Neural cell (in vitro differentiated cells): ENCODE results near the gene BABAM2. TPM values are rescaled to one million over a fixed set of nuclear protein-coding genes. Genes with fewer than 3 reads are reported as not detected.

Experiments
- H2AFZ ChIP-seq: fragments of 200-600, 300-800 bp; sonication (generic), shearing (Covaris generic); 2 replicates; pipeline ENCODE4 v1.6.0; 2014; ENCODE audit warnings: low read depth, mild to moderate bottlenecking, antibody characterized with exemption, low read length, moderate library complexity
- H3F3A ChIP-seq: fragments of 200-600 bp; shearing (Covaris generic); 2 replicates; pipeline ENCODE4 v1.6.1; 2016; ENCODE audit warnings: mild to moderate bottlenecking, moderate library complexity, mixed read lengths, antibody characterized with exemption, low read length; ENCODE audit not compliant: insufficient read depth, poor library complexity, severe bottlenecking
- H3K27ac ChIP-seq: fragments of 200-600, 300-800 bp; sonication (generic), shearing (Covaris generic); 2 replicates; pipeline ENCODE4 v1.5.1; 2014; ENCODE audit warnings: mild to moderate bottlenecking, low read length, moderate library complexity
- H3K27me3 ChIP-seq: fragments of 300-800, 200-600 bp; sonication (generic), shearing (Covaris generic); 2 replicates; pipeline ENCODE4 v1.6.0; 2014; ENCODE audit warnings: mild to moderate bottlenecking, low read depth, low read length, moderate library complexity; ENCODE audit not compliant: insufficient read depth
- H3K36me3 ChIP-seq: fragments of 300-800, 200-600 bp; sonication (generic), shearing (Covaris generic); 2 replicates; pipeline ENCODE4 v1.5.1; 2014; ENCODE audit warnings: mild to moderate bottlenecking, antibody characterized with exemption, low read length, moderate library complexity; ENCODE audit not compliant: insufficient read depth
- H3K4me2 ChIP-seq: fragments of 300-800, 200-600 bp; sonication (generic), shearing (Covaris generic); 2 replicates; pipeline ENCODE4 v1.6.0; 2014; ENCODE audit warnings: mild to moderate bottlenecking, low read length
- H3K4me3 ChIP-seq: fragments of 300-800, 200-600 bp; sonication (generic), shearing (Covaris generic); 2 replicates; pipeline ENCODE4 v1.5.1; 2014; ENCODE audit warnings: mild to moderate bottlenecking, low read length, moderate library complexity
- H3K79me2 ChIP-seq: fragments of 200-600 bp; shearing (Covaris generic); replicated peaks from 2 replicates; pipeline ENCODE4 v1.6.0; 2014; ENCODE audit warnings: mild to moderate bottlenecking, low read length, moderate library complexity; ENCODE audit not compliant: insufficient read depth
- H3K9ac ChIP-seq: fragments of 300-800, 200-600 bp; sonication (generic), shearing (Covaris generic); 2 replicates; pipeline ENCODE4 v1.6.1; 2016; ENCODE audit warnings: mild to moderate bottlenecking, low read length, mixed read lengths
- H3K9me2 ChIP-seq: fragments of 200-600 bp; shearing (Covaris generic); 2 replicates; pipeline ENCODE4 v1.6.1; 2016; ENCODE audit warnings: mild to moderate bottlenecking, low read length, mixed read lengths; ENCODE audit not compliant: insufficient read depth
- H3K9me3 ChIP-seq: fragments of 200-600, 300-800 bp; sonication (generic), shearing (Covaris generic); 2 replicates; pipeline ENCODE4 v1.6.1; 2016; ENCODE audit warnings: mild to moderate bottlenecking, mixed run types, low read length, moderate library complexity, mixed read lengths
- H4K20me1 ChIP-seq: fragments of 200-600 bp; shearing (Covaris generic); 2 replicates; pipeline ENCODE4 v1.6.1; 2016; ENCODE audit warnings: mild to moderate bottlenecking, mixed run types; ENCODE audit not compliant: insufficient read depth
- CTCF ChIP-seq: fragments of 450-650 bp; IDR thresholded peaks from 2 replicates; pipeline ENCODE4 v1.5.1; 2014; ENCODE audit warnings: antibody characterized with exemption, mild to moderate bottlenecking, moderate library complexity; ENCODE audit not compliant: poor library complexity, severe bottlenecking
- EP300 ChIP-seq: fragments of 450-650 bp; conservative IDR thresholded peaks from 2 replicates; pipeline ENCODE4 v1.6.1; 2014; ENCODE audit warnings: antibody characterized with exemption, mild to moderate bottlenecking, moderate library complexity; ENCODE audit not compliant: poor library complexity, severe bottlenecking
- EZH2 ChIP-seq: fragments of 200-600, 300-800 bp; shearing (Covaris generic), sonication (generic); IDR thresholded peaks from 2 replicates; pipeline ENCODE4 v1.6.1; 2014; ENCODE audit warnings: antibody characterized with exemption, low read length, borderline replicate concordance, mild to moderate bottlenecking; ENCODE audit not compliant: insufficient read depth, poor library complexity, severe bottlenecking
- MXI1 ChIP-seq: fragments of 450-650 bp; conservative IDR thresholded peaks from 2 replicates; pipeline ENCODE4 v1.6.1; 2014; ENCODE audit warnings: antibody characterized with exemption, mild to moderate bottlenecking; ENCODE audit not compliant: poor library complexity, severe bottlenecking
- POLR2AphosphoS5 ChIP-seq: IDR thresholded peaks from 2 replicates; pipeline ENCODE4 v1.6.1; 2012
- RAD21 ChIP-seq: fragments of 450-650 bp; conservative IDR thresholded peaks from 2 replicates; pipeline ENCODE4 v1.6.1; 2014; ENCODE audit warnings: antibody characterized with exemption, mild to moderate bottlenecking, moderate library complexity
- REST ChIP-seq: IDR thresholded peaks from 2 replicates; pipeline ENCODE4 v1.6.1; 2012; ENCODE audit warnings: borderline replicate concordance
- SMC3 ChIP-seq: fragments of 450-650 bp; conservative IDR thresholded peaks from 2 replicates; pipeline ENCODE4 v1.6.1; 2014; ENCODE audit warnings: antibody characterized with exemption, mild to moderate bottlenecking, moderate library complexity; ENCODE audit not compliant: poor library complexity
- TAF1 ChIP-seq: IDR thresholded peaks from 2 replicates; pipeline ENCODE4 v1.6.1; 2012; ENCODE audit warnings: low read depth
- polyA plus RNA-seq: library from polyadenylated mRNA; depleted of rRNA; stranded (reverse); fragments of >200 nt; gene quantifications from 2 replicates; pipeline ENCODE4 v1.2.3, GENCODE V29; 2014

BABAM2 gene
- polyA plus RNA-seq, 1 donor from 2014 or later, result 15.3 TPM

DNA sequence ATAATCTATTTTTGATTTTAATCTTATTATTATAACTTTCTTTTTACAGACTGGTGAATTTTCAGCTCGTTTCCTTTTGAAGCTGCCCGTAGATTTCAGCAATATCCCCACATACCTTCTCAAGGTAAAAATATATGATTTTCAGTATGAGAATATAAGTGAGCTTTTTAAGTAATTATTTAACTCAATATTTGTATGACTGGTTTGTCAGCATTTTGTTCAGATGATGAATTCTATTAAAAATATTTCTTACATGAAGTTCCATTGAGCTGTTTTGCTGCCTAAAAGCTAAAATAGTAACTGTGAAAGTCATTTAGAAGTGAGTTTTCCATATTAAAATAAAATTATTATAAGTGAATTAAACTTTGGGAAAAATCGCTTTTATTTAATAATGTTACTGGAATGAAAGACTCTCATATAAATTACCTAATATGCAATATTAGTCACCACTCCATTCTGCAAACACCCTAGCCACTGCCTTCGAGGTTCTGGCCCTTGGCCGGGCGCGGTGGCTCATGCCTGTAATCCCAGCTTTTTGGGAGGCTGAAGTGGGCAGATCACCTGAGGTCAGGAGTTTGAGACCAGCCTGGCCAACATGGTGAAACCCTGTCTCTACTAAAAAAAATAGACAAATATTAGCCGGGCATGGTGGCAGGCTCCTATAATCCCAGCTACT lies 155.3 kb downstream of the BABAM2 start:
- Histone ChIP-seq H3K36me3 (no peaks in the 10 kb centered on the region), H3K27me3 (no peaks in the 10 kb centered on the region), H3K4me2 (no peak overlapping the region), H4K20me1 (no peaks in the 10 kb centered on the region), H3K9ac (no peak overlapping the region), H2AFZ (no peak overlapping the region), H3K27ac (no peak overlapping the region), H3K9me3 (no peaks in the 10 kb centered on the region), H3K79me2 (no peaks in the 10 kb centered on the region), H3F3A (no peaks in the 10 kb centered on the region), H3K9me2 (no peaks in the 10 kb centered on the region), H3K4me3 (no peak overlapping the region)
- no peak for TF ChIP-seq TAF1
- TF ChIP-seq EZH2, result no peak
- no peak for TF ChIP-seq REST
- TF ChIP-seq EP300, result no peak
- TF ChIP-seq POLR2AphosphoS5, result no peak
- no peak for TF ChIP-seq RAD21
- no peak for TF ChIP-seq SMC3
- no peak for TF ChIP-seq MXI1
- TF ChIP-seq CTCF, result no peak

DNA sequence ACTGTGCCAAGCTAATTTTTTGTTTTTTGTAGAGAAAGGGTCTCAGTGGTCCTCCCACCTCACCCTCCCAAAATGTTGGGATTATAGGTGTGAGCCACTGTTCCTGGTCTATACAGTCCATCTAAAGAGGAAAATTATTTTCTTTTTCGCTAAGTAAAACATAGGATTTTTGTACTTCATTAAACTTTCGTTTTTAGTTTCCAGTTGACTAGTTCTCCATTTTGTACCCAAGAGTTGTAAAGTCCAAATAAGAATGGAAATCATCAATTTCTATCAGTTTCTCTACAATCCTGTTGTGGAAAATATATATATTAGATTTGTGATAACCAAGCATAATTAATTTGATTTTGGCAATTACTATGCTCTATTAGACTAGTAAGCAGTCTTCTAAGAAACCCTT lies 156.4 kb downstream of the BABAM2 start:
- Histone ChIP-seq H3K9ac (no peak overlapping the region), H3K9me2 (no peaks in the 10 kb centered on the region), H3K4me2 (no peak overlapping the region), H3K9me3 (no peaks in the 10 kb centered on the region), H3K36me3 (no peaks in the 10 kb centered on the region), H3K27ac (no peak overlapping the region), H3F3A (no peaks in the 10 kb centered on the region), H3K4me3 (no peak overlapping the region), H2AFZ (no peak overlapping the region), H3K27me3 (no peaks in the 10 kb centered on the region), H3K79me2 (no peaks in the 10 kb centered on the region), H4K20me1 (no peaks in the 10 kb centered on the region)
- TF ChIP-seq TAF1, result no peak
- TF ChIP-seq RAD21, result no peak
- no peak for TF ChIP-seq EZH2
- TF ChIP-seq SMC3, result no peak
- no peak for TF ChIP-seq POLR2AphosphoS5
- TF ChIP-seq EP300, result no peak
- no peak for TF ChIP-seq CTCF
- no peak for TF ChIP-seq MXI1
- TF ChIP-seq REST, result no peak
